ENCODE data around the gene NRG2.

DNA sequence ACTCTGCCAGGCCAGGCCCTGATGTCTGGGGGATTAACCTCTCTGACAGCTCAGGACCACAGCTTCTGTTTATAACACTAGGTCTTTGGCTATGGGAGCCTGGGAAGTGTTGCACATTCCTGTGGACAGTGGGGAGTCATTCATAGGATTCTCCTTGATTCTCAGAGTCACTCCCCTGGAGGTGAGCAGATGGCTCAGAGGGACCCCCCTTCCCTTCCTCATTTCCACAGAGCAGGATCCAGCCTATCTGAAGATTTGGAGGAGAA is 60.2 kb downstream of the NRG2 start:
- TF ChIP-seq, protein P1, sequence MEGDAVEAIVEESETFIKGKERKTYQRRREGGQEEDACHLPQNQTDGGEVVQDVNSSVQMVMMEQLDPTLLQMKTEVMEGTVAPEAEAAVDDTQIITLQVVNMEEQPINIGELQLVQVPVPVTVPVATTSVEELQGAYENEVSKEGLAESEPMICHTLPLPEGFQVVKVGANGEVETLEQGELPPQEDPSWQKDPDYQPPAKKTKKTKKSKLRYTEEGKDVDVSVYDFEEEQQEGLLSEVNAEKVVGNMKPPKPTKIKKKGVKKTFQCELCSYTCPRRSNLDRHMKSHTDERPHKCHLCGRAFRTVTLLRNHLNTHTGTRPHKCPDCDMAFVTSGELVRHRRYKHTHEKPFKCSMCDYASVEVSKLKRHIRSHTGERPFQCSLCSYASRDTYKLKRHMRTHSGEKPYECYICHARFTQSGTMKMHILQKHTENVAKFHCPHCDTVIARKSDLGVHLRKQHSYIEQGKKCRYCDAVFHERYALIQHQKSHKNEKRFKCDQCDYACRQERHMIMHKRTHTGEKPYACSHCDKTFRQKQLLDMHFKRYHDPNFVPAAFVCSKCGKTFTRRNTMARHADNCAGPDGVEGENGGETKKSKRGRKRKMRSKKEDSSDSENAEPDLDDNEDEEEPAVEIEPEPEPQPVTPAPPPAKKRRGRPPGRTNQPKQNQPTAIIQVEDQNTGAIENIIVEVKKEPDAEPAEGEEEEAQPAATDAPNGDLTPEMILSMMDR (IDR thresholded peaks at IDR 0.05), result no peak
- no peak for TF ChIP-seq POLR2A (IDR thresholded peaks at IDR 0.05)

Data from adrenal gland (tissue), 5 donors.